Panc1 (cell line): ENCODE results near the gene FBN1. TPM values are rescaled to one million over a fixed set of nuclear protein-coding genes. Genes with fewer than 3 reads are reported as not detected.

Source experiments
- ATAC-seq: fragments of 200-7000 bp; cut with Tn5 transposase; 2 replicates; pipeline ENCODE4 v1.9.1; 2020; ENCODE audit warnings: mild to moderate bottlenecking, moderate library complexity
- BruUV-seq: library from RNA; stranded (reverse); fragments of 400-500 nt; replicated peaks from 2 replicates; lab custom pipeline; 2021; lab: Mats Ljungman, UMichigan
- CTCF ChIA-PET: fragments of 300-600 bp; sonication (Branson Sonifier 250); formaldehyde crosslinking; loops from one replicate; lab custom pipeline; 2022; ENCODE audit warnings: antibody characterized with exemption; lab: Charles Lee
- POLR2A ChIA-PET: fragments of 300-600 bp; sonication (Branson Sonifier 250); formaldehyde crosslinking; loops from one replicate; lab custom pipeline; 2022; ENCODE audit warnings: antibody characterized with exemption; lab: Charles Lee
- DNase-seq: peaks from one replicate; pipeline ENCODE4 v3.0.0-alpha.2; 2010; ENCODE audit warnings: low read depth, low spot score
- H3K27ac ChIP-seq: 2 replicates; pipeline ENCODE4 v1.5.1; 2011; ENCODE audit warnings: mild to moderate bottlenecking, low read length, inconsistent platforms
- H3K27me3 ChIP-seq: fragments of 200-500 bp; sonication (Bioruptor generic); 2 replicates; pipeline ENCODE4 v1.6.0; 2014; ENCODE audit warnings: low read length, inconsistent platforms; ENCODE audit not compliant: control insufficient read depth, insufficient read depth
- H3K36me3 ChIP-seq: fragments of 200-500 bp; sonication (Bioruptor generic); 2 replicates; pipeline ENCODE4 v1.5.1; 2014; ENCODE audit warnings: inconsistent platforms, mild to moderate bottlenecking, low read length, moderate library complexity; ENCODE audit not compliant: control insufficient read depth, insufficient read depth
- H3K4me1 ChIP-seq: 2 replicates; pipeline ENCODE4 v1.5.1; 2011; ENCODE audit warnings: inconsistent platforms, mild to moderate bottlenecking, low read length, moderate library complexity; ENCODE audit not compliant: control insufficient read depth, insufficient read depth
- H3K4me3 ChIP-seq, 2 experiments: 2 replicates each; pipeline ENCODE4 v1.5.1; 2011 to 2012; ENCODE audit warnings: low read depth in 2 of 2, low read length in 2 of 2, mild to moderate bottlenecking in 2 of 2, inconsistent platforms in 1 of 2, moderate library complexity in 1 of 2
- H3K9me3 ChIP-seq: fragments of 200-500 bp; sonication (Bioruptor generic); 2 replicates; pipeline ENCODE4 v1.5.1; 2014; ENCODE audit warnings: low read depth, mild to moderate bottlenecking, inconsistent platforms, low read length, moderate library complexity; ENCODE audit not compliant: control insufficient read depth, insufficient read depth
- CTCF ChIP-seq: fragments of 450-650 bp; IDR thresholded peaks from 2 replicates; pipeline ENCODE4 v1.5.1; 2017; ENCODE audit warnings: mild to moderate bottlenecking
- POLR2AphosphoS5 ChIP-seq: IDR thresholded peaks from 2 replicates; pipeline ENCODE4 v1.6.1; 2012; ENCODE audit warnings: mild to moderate bottlenecking, low read depth, low read length, moderate library complexity
- REST ChIP-seq, 2 experiments: IDR thresholded peaks; 2 replicates each; pipeline ENCODE4 v1.6.1; 2011 to 2012; ENCODE audit warnings: low read depth in 2 of 2, control low read depth in 1 of 2, low read length in 1 of 2, mild to moderate bottlenecking in 1 of 2, moderate library complexity in 1 of 2; ENCODE audit not compliant: insufficient read depth in 1 of 2
- SIN3A ChIP-seq: IDR thresholded peaks from 2 replicates; pipeline ENCODE4 v1.6.1; 2012; ENCODE audit warnings: low read depth, mild to moderate bottlenecking, low read length, moderate library complexity, borderline replicate concordance; ENCODE audit not compliant: insufficient read depth
- TCF7L2 ChIP-seq: IDR thresholded peaks from 2 replicates; pipeline ENCODE4 v1.6.1; 2011; ENCODE audit warnings: mild to moderate bottlenecking, low read depth, low read length, inconsistent platforms
- in situ Hi-C: cut with HindIII; loops from 2 replicates; pipeline ENCODE4 v1.10.0; 2016; ENCODE audit warnings: low sequenced_read_pairs, low pct_unique_long_range_greater_than_20kb
- intact Hi-C: fragments of 100-400 bp; cut with micrococcal nuclease; formaldehyde crosslinking; loops from one replicate; pipeline ENCODE4 v1.10.0; 2022; ENCODE audit not compliant: unreplicated experiment
- total RNA-seq: library from RNA; stranded (reverse); gene quantifications from one replicate; pipeline ENCODE4 v1.2.1, GENCODE V29; 2021; ENCODE audit not compliant: unreplicated experiment

The FBN1 gene
- total RNA-seq, 1 experiment from 2014 or later: 0.46 TPM

- no peak for ATAC-seq
- Histone ChIP-seq H3K4me3 (no peak overlapping the region), H3K27me3 (no peaks in the 10 kb centered on the region), H3K4me1 (no peaks in the 10 kb centered on the region), H3K27ac (no peak overlapping the region), H3K9me3 (no peaks in the 10 kb centered on the region), H3K36me3 (no peaks in the 10 kb centered on the region)
- in situ Hi-C loops: no loop called here
- no peak for TF ChIP-seq CTCF
- TF ChIP-seq SIN3A: no peak
- TF ChIP-seq TCF7L2: no peak
- no peak for TF ChIP-seq POLR2AphosphoS5
- no peak for TF ChIP-seq REST (IDR thresholded peaks at IDR 0.05; ENCODE audit: insufficient read depth in 1 of 2, low read depth in 2 of 2, low read length in 1 of 2)
- CTCF ChIA-PET: no interaction called here
- no TSS peak for BruUV-seq
- POLR2A ChIA-PET: no interaction called here
- no peak for DNase-seq
- intact Hi-C loops: no loop called here
Observed at GRCh38 chr15:48559285-48559684, 86.2 kb downstream of the FBN1 start.

GRCh38 chr15:48558226-48558625 lies 87.3 kb downstream of the FBN1 start:
- no peak overlapping the region for H3K27ac ChIP-seq
- H3K27me3 ChIP-seq: no peaks in the 10 kb centered on the region
- TF ChIP-seq SIN3A (no peak), POLR2AphosphoS5 (no peak), REST (IDR thresholded peaks at IDR 0.05; ENCODE audit: insufficient read depth in 1 of 2, low read depth in 2 of 2, low read length in 1 of 2) (no peak), TCF7L2 (no peak), CTCF (no peak)
- no peaks in the 10 kb centered on the region for H3K9me3 ChIP-seq
- DNase-seq (no peak), ATAC-seq (no peak)
- in situ Hi-C loops: no loop called here
- ChIA-PET CTCF (no interaction called here), POLR2A (no interaction called here)
- intact Hi-C loops: no loop called here
- H3K4me1 ChIP-seq: no peaks in the 10 kb centered on the region
- H3K4me3 ChIP-seq: no peak overlapping the region
- no TSS peak for BruUV-seq
- H3K36me3 ChIP-seq: no peaks in the 10 kb centered on the region
